Measurements from ENCODE around the gene LRRC63.
A peak's percentile ranks its signal among the peaks of the same experiment; 100 is the strongest.
"Not testable (repeated sequence)": the region's sequence is repeated elsewhere in the genome, so short reads cannot be mapped to it uniquely, and the experiment has no call there.

LRRC63 gene

DNA sequence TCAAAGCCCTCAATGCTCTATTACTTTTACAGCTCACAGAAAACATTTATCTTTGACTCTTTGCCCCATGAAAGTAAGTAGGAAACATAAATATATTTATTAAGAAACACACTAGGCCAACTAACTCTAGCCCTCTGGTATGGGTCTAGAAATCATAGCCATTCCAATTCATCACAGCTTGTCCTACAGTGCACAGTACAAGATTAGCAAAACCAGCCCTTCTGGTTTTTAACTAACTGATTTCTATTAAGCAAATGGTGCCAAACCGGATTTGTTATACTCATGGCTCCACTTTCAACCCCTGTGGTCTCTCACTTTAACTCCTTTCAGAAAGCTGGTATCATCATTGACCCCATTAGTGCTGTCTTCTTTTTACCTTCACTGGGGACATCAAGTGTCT, 5.6 kb upstream of the LRRC63 start:
- no peak overlapping the region for H3K4me3 ChIP-seq (ENCODE audit: low read depth, low read length)

DNA sequence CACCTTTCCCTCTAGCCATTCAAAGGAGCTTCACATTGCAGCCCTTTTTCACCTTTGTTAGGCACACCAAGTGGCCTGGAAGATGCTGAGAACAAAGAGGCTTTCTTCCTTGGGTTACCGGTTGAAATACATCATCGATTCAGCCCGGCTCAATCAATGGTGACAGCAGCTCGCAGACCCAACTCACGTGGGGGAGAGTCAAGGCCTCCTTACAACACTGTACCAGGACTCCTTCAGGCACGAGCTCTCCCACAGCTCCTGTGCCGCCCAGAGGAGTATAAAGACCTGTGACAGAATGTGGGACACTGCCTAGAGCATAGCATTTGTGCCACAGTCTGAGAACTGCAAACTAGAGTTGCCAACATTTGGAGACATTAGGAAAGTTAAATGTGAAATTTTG, 3.9 kb upstream of the LRRC63 start:
- H3K27me3 ChIP-seq (ENCODE audit: insufficient read depth, low read depth, severe bottlenecking) = no peaks in the 10 kb centered on the region
- no peaks in the 10 kb centered on the region for H3K9me3 ChIP-seq (ENCODE audit: severe bottlenecking)
- no peak overlapping the region for H3K27ac ChIP-seq
- H3K36me3 ChIP-seq = no peaks in the 10 kb centered on the region
- TF ChIP-seq, protein P1, sequence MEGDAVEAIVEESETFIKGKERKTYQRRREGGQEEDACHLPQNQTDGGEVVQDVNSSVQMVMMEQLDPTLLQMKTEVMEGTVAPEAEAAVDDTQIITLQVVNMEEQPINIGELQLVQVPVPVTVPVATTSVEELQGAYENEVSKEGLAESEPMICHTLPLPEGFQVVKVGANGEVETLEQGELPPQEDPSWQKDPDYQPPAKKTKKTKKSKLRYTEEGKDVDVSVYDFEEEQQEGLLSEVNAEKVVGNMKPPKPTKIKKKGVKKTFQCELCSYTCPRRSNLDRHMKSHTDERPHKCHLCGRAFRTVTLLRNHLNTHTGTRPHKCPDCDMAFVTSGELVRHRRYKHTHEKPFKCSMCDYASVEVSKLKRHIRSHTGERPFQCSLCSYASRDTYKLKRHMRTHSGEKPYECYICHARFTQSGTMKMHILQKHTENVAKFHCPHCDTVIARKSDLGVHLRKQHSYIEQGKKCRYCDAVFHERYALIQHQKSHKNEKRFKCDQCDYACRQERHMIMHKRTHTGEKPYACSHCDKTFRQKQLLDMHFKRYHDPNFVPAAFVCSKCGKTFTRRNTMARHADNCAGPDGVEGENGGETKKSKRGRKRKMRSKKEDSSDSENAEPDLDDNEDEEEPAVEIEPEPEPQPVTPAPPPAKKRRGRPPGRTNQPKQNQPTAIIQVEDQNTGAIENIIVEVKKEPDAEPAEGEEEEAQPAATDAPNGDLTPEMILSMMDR (IDR thresholded peaks at IDR 0.05; ENCODE audit: low read depth, low read length) = no peak
- H3K4me3 ChIP-seq (ENCODE audit: low read depth, low read length) = no peak overlapping the region
- DNase-seq = no peak

More for the DNA sequence above, 5.6 kb upstream of the LRRC63 start:
- TF ChIP-seq, protein P1 (IDR thresholded peaks at IDR 0.05; ENCODE audit: low read depth, low read length) = no peak
- DNase-seq = no peak
- H3K36me3 ChIP-seq = no peaks in the 10 kb centered on the region
- no peak overlapping the region for H3K27ac ChIP-seq
- no peaks in the 10 kb centered on the region for H3K27me3 ChIP-seq (ENCODE audit: insufficient read depth, low read depth, severe bottlenecking)
- H3K9me3 ChIP-seq (ENCODE audit: severe bottlenecking) = no peaks in the 10 kb centered on the region

DNA sequence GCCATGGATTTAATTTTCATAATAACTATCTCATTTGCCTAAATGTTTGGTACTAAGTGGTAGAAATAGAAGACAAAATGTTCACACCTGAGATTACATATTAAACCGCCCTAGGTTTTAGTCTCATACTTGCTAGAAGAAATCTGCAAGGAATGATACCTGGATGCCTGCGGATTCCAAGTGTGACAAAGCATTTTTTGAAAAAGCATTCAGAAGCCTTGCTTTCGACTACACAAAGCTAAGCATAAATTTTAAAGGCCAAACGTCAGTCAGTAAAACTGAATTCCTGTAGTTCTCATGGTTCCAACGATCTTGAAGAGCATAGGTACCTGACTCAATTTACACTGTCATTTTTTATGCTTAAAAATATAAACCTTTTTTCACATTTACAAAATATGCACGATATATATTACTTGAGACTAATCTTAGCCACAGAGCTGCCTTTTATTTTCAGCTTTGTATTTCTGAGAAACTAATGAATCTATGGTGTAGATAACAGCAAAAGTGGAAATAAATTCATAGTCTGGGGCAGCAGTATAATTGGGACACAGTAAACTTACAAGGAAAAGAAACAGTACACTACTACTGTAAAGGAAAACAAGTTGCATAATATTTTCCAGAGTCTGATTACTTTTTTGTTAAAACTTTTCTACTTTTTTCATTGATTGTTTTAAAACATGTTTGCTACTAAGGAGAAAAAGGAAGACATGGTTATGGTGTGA, 1.2 kb upstream of the LRRC63 start:
- Histone ChIP-seq H3K9me3 (ENCODE audit: severe bottlenecking) (no peaks in the 10 kb centered on the region), H3K4me3 (ENCODE audit: low read depth, low read length) (peak overlapping the region; percentile 49), H3K36me3 (no peaks in the 10 kb centered on the region), H3K27me3 (ENCODE audit: insufficient read depth, low read depth, severe bottlenecking) (no peaks in the 10 kb centered on the region), H3K27ac (no peak overlapping the region)
- TF ChIP-seq, protein P1 (IDR thresholded peaks at IDR 0.05; ENCODE audit: low read depth, low read length) = no peak
- DNase-seq = no peak

DNA sequence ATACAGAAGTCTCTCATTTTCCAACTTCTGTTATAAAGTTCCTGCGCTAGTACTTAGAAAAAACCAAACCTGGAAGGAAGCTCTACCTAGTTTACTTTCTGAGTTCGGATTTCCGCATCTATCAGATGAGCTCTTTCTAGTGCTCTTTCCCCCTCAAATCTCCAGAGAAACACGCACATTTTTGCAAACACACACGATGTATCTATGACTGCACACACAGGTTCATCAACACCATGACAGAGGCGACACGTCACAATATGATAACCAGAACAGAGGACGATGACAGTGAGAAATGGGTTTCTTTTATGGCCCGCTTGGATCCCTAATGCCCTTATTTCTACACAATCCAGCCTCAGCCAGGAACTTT, 629 bp upstream of the LRRC63 start:
- TF ChIP-seq, protein P1 (IDR thresholded peaks at IDR 0.05; ENCODE audit: low read depth, low read length) = no peak
- H3K9me3 ChIP-seq (ENCODE audit: severe bottlenecking) = peaks cover 4% of the 10 kb centered on the region
- no peaks in the 10 kb centered on the region for H3K36me3 ChIP-seq
- DNase-seq = no peak
- H3K27me3 ChIP-seq (ENCODE audit: insufficient read depth, low read depth, severe bottlenecking) = no peaks in the 10 kb centered on the region
- peak overlapping the region; percentile 49 for H3K4me3 ChIP-seq (ENCODE audit: low read depth, low read length)
- peak overlapping the region; percentile 9; the same call in 1 of the 2 replicates for H3K27ac ChIP-seq

DNA sequence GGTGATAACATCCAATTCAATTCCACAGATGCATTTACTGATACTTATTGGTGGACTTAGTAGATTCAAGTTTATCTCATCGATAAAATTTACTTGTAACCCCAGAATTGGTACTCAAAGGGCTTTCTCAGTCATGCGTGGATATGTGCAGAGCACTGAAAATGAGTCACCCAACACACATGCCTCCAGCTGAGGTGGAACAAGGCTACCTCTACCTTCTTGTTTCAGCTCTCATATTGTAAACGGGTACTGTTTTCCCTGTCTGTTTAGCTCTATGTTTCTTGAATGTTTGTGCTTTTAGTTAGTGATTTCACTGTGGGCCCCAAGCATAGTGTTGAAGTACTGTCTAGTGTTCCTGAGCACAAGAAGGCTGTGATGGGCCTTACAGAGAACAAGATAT, 1.5 kb downstream of the LRRC63 start:
- no peaks in the 10 kb centered on the region for H3K36me3 ChIP-seq
- H3K9me3 ChIP-seq (ENCODE audit: severe bottlenecking) = peaks cover 5% of the 10 kb centered on the region
- no peak overlapping the region for H3K4me3 ChIP-seq (ENCODE audit: low read depth, low read length)
- TF ChIP-seq, protein P1 (IDR thresholded peaks at IDR 0.05; ENCODE audit: low read depth, low read length) = no peak
- H3K27ac ChIP-seq = no peak overlapping the region
- no peak for DNase-seq
- H3K27me3 ChIP-seq (ENCODE audit: insufficient read depth, low read depth, severe bottlenecking) = no peaks in the 10 kb centered on the region

DNA sequence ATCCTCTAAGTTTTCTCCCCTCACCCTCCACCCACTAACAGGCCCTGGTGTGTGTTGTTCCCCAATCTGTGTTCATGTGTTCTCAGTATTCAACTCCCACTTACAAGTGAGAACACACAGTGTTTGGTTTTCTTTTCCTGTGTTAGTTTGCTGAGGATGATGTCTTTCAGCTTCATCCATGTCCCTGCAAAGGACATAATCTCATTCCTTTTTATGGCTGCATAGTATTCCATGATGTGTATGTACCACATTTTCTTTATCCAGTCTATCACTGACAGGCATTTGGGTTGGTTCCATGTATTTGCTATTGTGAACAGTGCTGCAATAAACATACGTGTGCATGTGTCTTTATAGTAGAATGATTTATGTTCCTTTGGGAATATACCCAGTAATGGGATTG, 3.0 kb downstream of the LRRC63 start:
- not testable (repeated sequence) for H3K36me3 ChIP-seq

DNA sequence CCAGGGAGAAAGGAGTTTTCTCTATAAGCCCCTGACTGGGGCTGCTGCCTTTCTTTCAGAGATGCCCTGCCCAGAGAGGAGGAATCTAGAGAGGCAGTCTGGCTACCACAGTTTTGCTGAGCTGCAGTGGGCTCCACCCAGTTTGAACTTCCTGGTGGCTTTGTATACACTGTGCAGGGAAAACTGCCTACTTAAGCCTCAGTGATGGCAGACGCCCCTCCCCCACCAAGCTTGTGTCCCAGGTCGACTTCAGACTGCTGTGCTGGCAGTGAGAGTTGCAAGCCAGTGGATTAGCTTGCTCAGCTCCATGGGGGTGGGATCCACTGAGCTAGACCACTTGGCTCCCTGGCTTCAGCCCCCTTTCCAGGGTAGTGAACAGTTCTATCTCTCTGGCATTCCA, 8.5 kb downstream of the LRRC63 start:
- DNase-seq = peak; percentile 80
- not testable (repeated sequence) for H3K27me3 ChIP-seq (ENCODE audit: insufficient read depth, low read depth, severe bottlenecking); H3K9me3 ChIP-seq (ENCODE audit: severe bottlenecking); H3K4me3 ChIP-seq (ENCODE audit: low read depth, low read length); H3K27ac ChIP-seq; H3K36me3 ChIP-seq

More for the DNA sequence above, 3.0 kb downstream of the LRRC63 start:
- DNase-seq; H3K27ac ChIP-seq; H3K27me3 ChIP-seq (ENCODE audit: insufficient read depth, low read depth, severe bottlenecking); H3K9me3 ChIP-seq (ENCODE audit: severe bottlenecking); H3K4me3 ChIP-seq (ENCODE audit: low read depth, low read length): not testable (repeated sequence)
